IMR-90 (cell line): ENCODE results near the gene PCYT2. TPM values are rescaled to one million over a fixed set of nuclear protein-coding genes. Genes with fewer than 3 reads are reported as not detected.

ENCODE experiments used
- ATAC-seq: fragments of 200-7000 bp; cut with Tn5 transposase; 2 replicates; pipeline ENCODE4 v1.9.1; 2020; ENCODE audit warnings: low read depth, mild to moderate bottlenecking, moderate library complexity
- BruUV-seq: library from RNA; stranded (reverse); fragments of 400-500 nt; replicated peaks from 2 replicates; lab custom pipeline; 2021; lab: Mats Ljungman, UMichigan
- CTCF ChIA-PET: fragments of 300-600 bp; formaldehyde crosslinking; extraction: SDS; loops from one replicate; lab custom pipeline; 2021; ENCODE audit warnings: antibody characterized with exemption; lab: Yijun Ruan, JAX
- POLR2A ChIA-PET: fragments of 300-600 bp; sonication (Branson Sonifier 250); formaldehyde crosslinking; loops from one replicate; lab custom pipeline; 2022; ENCODE audit warnings: antibody characterized with exemption; ENCODE audit not compliant: unreplicated experiment; lab: Charles Lee
- DNase-seq: peaks from one replicate; pipeline ENCODE4 v3.0.0; 2013
- H2AFZ ChIP-seq: replicated peaks from 2 replicates; pipeline ENCODE3; 2013; ENCODE audit warnings: low read length, mild to moderate bottlenecking; ENCODE audit not compliant: poor library complexity
- H2AK5ac ChIP-seq: 2 replicates; pipeline ENCODE4 v1.6.1; 2013; ENCODE audit warnings: low read depth, low read length, inconsistent platforms
- H2AK9ac ChIP-seq: replicated peaks from 2 replicates; pipeline ENCODE3; 2013; ENCODE audit warnings: mild to moderate bottlenecking, low read depth, low read length, moderate library complexity; ENCODE audit not compliant: poor library complexity
- H2BK120ac ChIP-seq: 2 replicates; pipeline ENCODE4 v1.6.1; 2013; ENCODE audit warnings: low read depth, low read length, inconsistent platforms
- H2BK15ac ChIP-seq: 3 replicates; pipeline ENCODE4 v1.6.1; 2013; ENCODE audit warnings: low read depth, low read length, inconsistent platforms
- H2BK20ac ChIP-seq: 2 replicates; pipeline ENCODE4 v1.6.1; 2013; ENCODE audit warnings: low read depth, mild to moderate bottlenecking, inconsistent platforms, low read length, moderate library complexity
- H2BK5ac ChIP-seq: 2 replicates; pipeline ENCODE4 v1.6.1; 2013; ENCODE audit warnings: mild to moderate bottlenecking, low read depth, low read length, inconsistent platforms; ENCODE audit not compliant: poor library complexity, severe bottlenecking
- H3K14ac ChIP-seq: replicated peaks from 2 replicates; pipeline ENCODE4 v1.6.1; 2013; ENCODE audit warnings: low read depth, low read length, inconsistent platforms
- H3K18ac ChIP-seq: 2 replicates; pipeline ENCODE4 v1.6.1; 2013; ENCODE audit warnings: low read depth, low read length, control low read depth
- H3K23ac ChIP-seq: 2 replicates; pipeline ENCODE4 v1.6.1; 2013; ENCODE audit warnings: low read depth, low read length, inconsistent platforms
- H3K27ac ChIP-seq: 2 replicates; pipeline ENCODE4 v1.5.1; 2013; ENCODE audit warnings: mild to moderate bottlenecking, control low read depth, low read length; ENCODE audit not compliant: insufficient read depth
- H3K27me3 ChIP-seq: 2 replicates; pipeline ENCODE4 v1.6.1; 2013; ENCODE audit warnings: low read length; ENCODE audit not compliant: control insufficient read depth, insufficient read depth
- H3K36me3 ChIP-seq: 2 replicates; pipeline ENCODE4 v1.6.1; 2013; ENCODE audit warnings: low read length, mixed read lengths; ENCODE audit not compliant: control insufficient read depth, insufficient read depth
- H3K4ac ChIP-seq: 2 replicates; pipeline ENCODE4 v1.6.1; 2013; ENCODE audit warnings: low read depth, low read length, inconsistent platforms
- H3K4me1 ChIP-seq: 2 replicates; pipeline ENCODE4 v1.6.1; 2013; ENCODE audit warnings: low read length, mixed read lengths; ENCODE audit not compliant: control insufficient read depth, insufficient read depth
- H3K4me2 ChIP-seq: 2 replicates; pipeline ENCODE4 v1.6.1; 2013; ENCODE audit warnings: low read depth, mild to moderate bottlenecking, control low read depth, low read length, moderate library complexity
- H3K4me3 ChIP-seq: 2 replicates; pipeline ENCODE4 v1.5.1; 2013; ENCODE audit warnings: low read depth, mild to moderate bottlenecking, control low read depth, low read length, moderate library complexity; ENCODE audit not compliant: insufficient read depth
- H3K56ac ChIP-seq: 2 replicates; pipeline ENCODE4 v1.6.1; 2013; ENCODE audit warnings: low read length, inconsistent platforms; ENCODE audit not compliant: insufficient read depth; ENCODE audit errors: extremely low read depth
- H3K79me1 ChIP-seq, 2 experiments: 2 replicates each; pipeline ENCODE4 v1.6.1; 2013; ENCODE audit warnings: low read length in 2 of 2, inconsistent platforms in 1 of 2, low read depth in 1 of 2
- H3K9ac ChIP-seq: 2 replicates; pipeline ENCODE4 v1.6.1; 2013; ENCODE audit warnings: low read depth, low read length, control low read depth
- H3K9me1 ChIP-seq: 2 replicates; pipeline ENCODE4 v1.6.1; 2013; ENCODE audit warnings: low read length, inconsistent platforms; ENCODE audit not compliant: insufficient read depth
- H3K9me3 ChIP-seq: 2 replicates; pipeline ENCODE4 v1.6.1; 2013; ENCODE audit warnings: low read length; ENCODE audit not compliant: control insufficient read depth, insufficient read depth
- H4K20me1 ChIP-seq: 2 replicates; pipeline ENCODE4 v1.6.1; 2013; ENCODE audit warnings: low read length, inconsistent platforms; ENCODE audit not compliant: insufficient read depth
- H4K5ac ChIP-seq: 2 replicates; pipeline ENCODE4 v1.6.1; 2013; ENCODE audit warnings: mild to moderate bottlenecking, low read depth, low read length, control low read depth
- H4K8ac ChIP-seq, 2 experiments: 2 replicates each; pipeline ENCODE4 v1.6.1; 2013; ENCODE audit warnings: low read depth in 2 of 2, low read length in 2 of 2, control low read depth in 1 of 2, inconsistent platforms in 1 of 2
- H4K91ac ChIP-seq: 2 replicates; pipeline ENCODE4 v1.6.1; 2013; ENCODE audit warnings: low read depth, low read length, inconsistent platforms; ENCODE audit not compliant: insufficient read depth
- CEBPB ChIP-seq: IDR thresholded peaks from 2 replicates; pipeline ENCODE4 v1.6.1; 2012; ENCODE audit warnings: low read depth, low read length, improper control_type of control experiment
- CTCF ChIP-seq: conservative IDR thresholded peaks from 2 replicates; pipeline ENCODE4 v1.5.1; 2012; ENCODE audit warnings: mild to moderate bottlenecking, low read depth, low read length, improper control_type of control experiment
- ELK1 ChIP-seq: fragments of 150-350 bp; IDR thresholded peaks from 2 replicates; pipeline ENCODE4 v1.6.1; 2016; ENCODE audit warnings: low read depth, mild to moderate bottlenecking, low read length, moderate library complexity, borderline replicate concordance
- FOS ChIP-seq: fragments of 150-350 bp; IDR thresholded peaks from 2 replicates; pipeline ENCODE4 v1.6.1; 2016; ENCODE audit warnings: low read depth, low read length
- MAZ ChIP-seq: IDR thresholded peaks from 2 replicates; pipeline ENCODE4 v1.6.1; 2012; ENCODE audit warnings: low read depth, mild to moderate bottlenecking, low read length, improper control_type of control experiment, moderate library complexity, borderline replicate concordance
- NFE2L2 ChIP-seq: fragments of 150-350 bp; IDR thresholded peaks from 2 replicates; pipeline ENCODE4 v1.6.1; 2016; ENCODE audit warnings: low read depth, mild to moderate bottlenecking, low read length
- POLR2A ChIP-seq: IDR thresholded peaks from 2 replicates; pipeline ENCODE4 v1.6.1; 2012; ENCODE audit warnings: mild to moderate bottlenecking, low read depth, low read length
- RAD21 ChIP-seq: IDR thresholded peaks from 2 replicates; pipeline ENCODE4 v1.6.1; 2012; ENCODE audit warnings: low read length, improper control_type of control experiment
- SMC3 ChIP-seq: fragments of 150-350 bp; IDR thresholded peaks from 2 replicates; pipeline ENCODE4 v1.6.1; 2016; ENCODE audit warnings: low read depth, mild to moderate bottlenecking, antibody characterized with exemption, low read length, moderate library complexity
- USF2 ChIP-seq: fragments of 150-350 bp; IDR thresholded peaks from 2 replicates; pipeline ENCODE4 v1.6.1; 2017; ENCODE audit warnings: mild to moderate bottlenecking, antibody characterized with exemption, low read length, low read depth
- WGBS, 2 experiments: methylation state at CpG; one replicate each; pipeline versions ENCODE4 v1.1.5 to v1.1.7; 2013; ENCODE audit warnings: missing lambda C conversion rate in 2 of 2; ENCODE audit not compliant: insufficient read length in 1 of 2; ENCODE audit errors: extremely low coverage in 2 of 2; 5-methylcytosine and 5-hydroxymethylcytosine counted together
- dilution Hi-C: fragments of 300-500 bp; cut with HindIII; formaldehyde crosslinking; loops from one replicate; pipeline ENCODE4 v1.14.3; 2018; ENCODE audit warnings: low sequenced_read_pairs; ENCODE audit not compliant: unreplicated experiment
- in situ Hi-C: fragments of 300-500 bp; cut with MboI; formaldehyde crosslinking; loops from 3 replicates; pipeline ENCODE4 v1.14.3; 2019; ENCODE audit warnings: low sequenced_read_pairs, inconsistent platforms, mixed read lengths
- intact Hi-C: fragments of 100-400 bp; cut with micrococcal nuclease; formaldehyde crosslinking; loops from 2 replicates; pipeline ENCODE4 v1.10.0; 2022
- polyA plus RNA-seq, 3 experiments: library from polyadenylated mRNA; depleted of rRNA; stranded (reverse); fragments of >200 nt; gene quantifications; 2 replicates each; pipeline ENCODE4 v1.2.3, GENCODE V29; 2012; ENCODE audit warnings: low replicate concordance in 1 of 3
- total RNA-seq: library from RNA; depleted of rRNA; stranded (reverse); fragments of >200 nt; gene quantifications from 2 replicates; pipeline ENCODE4 v1.2.3, GENCODE V29; 2012

Gene PCYT2
- total and polyA plus RNA-seq, 2 of the 4 experiments (the other 2 are of a cell fraction): 37.3 to 38.5 TPM

- TF ChIP-seq CTCF: peak; percentile 99
Observed at GRCh38 chr17:81959362-81960129, 48.3 kb upstream of the PCYT2 start (continued).

GRCh38 chr17:81958633-81959342 is 47.6 kb upstream of the PCYT2 start:
- POLR2A ChIA-PET: no interaction called here
- in situ Hi-C loops: no loop called here
- intact Hi-C loops: loop anchor here (1.0 kb wide), 1 partner anchor 63 kb away; no protein-coding TSS in a partner anchor
- TF ChIP-seq CEBPB: no peak
- TF ChIP-seq USF2: no peak
- TF ChIP-seq FOS: no peak
- no peak for TF ChIP-seq MAZ
- no peak for TF ChIP-seq ELK1
- no peak for TF ChIP-seq RAD21
- TF ChIP-seq NFE2L2: no peak
- TF ChIP-seq POLR2A: no peak
- no peak for TF ChIP-seq SMC3

More at GRCh38 chr17:81958633-81959342, 47.6 kb upstream of the PCYT2 start:
- Histone ChIP-seq H3K4me2 (no peak overlapping the region), H3K9ac (no peak overlapping the region), H4K91ac (no peak overlapping the region), H3K9me3 (no peaks in the 10 kb centered on the region), H4K5ac (no peak overlapping the region), H2BK15ac (no peak overlapping the region), H2BK120ac (no peak overlapping the region), H3K36me3 (no peaks in the 10 kb centered on the region), H3K4me3 (no peak overlapping the region), H2AK5ac (no peak overlapping the region), H3K18ac (no peak overlapping the region), H4K20me1 (no peaks in the 10 kb centered on the region), H3K9me1 (no peaks in the 10 kb centered on the region), H3K27me3 (peaks cover 49% of the 10 kb centered on the region), H3K4ac (no peak overlapping the region), H3K23ac (no peak overlapping the region), H2BK20ac (no peak overlapping the region), H2AK9ac (no peak overlapping the region), H3K27ac (no peak overlapping the region), H2AFZ (peak overlapping the region; percentile 92), H2BK5ac (no peak overlapping the region), H4K8ac (no peak overlapping the region), H3K14ac (no peak overlapping the region), H3K56ac (no peak overlapping the region), H3K4me1 (no peaks in the 10 kb centered on the region), H3K79me1 (no peaks in the 10 kb centered on the region)
- ATAC-seq: no peak
- dilution Hi-C loops: no loop called here
- 70% methylated on average over 3 of the region's 15 CpGs; no CpG with 5 or more reads in 1 of the 2 experiments for WGBS, 2 experiments
- no peak for DNase-seq
- CTCF ChIA-PET: interaction anchor here (0.5 to 1.3 kb wide), 15 partner anchors 10 to 536 kb away, joined by 3 to 17 read pairs (median 3); partner anchors contain the start of genes CENPX, DCXR, LRRC45 and MYADML2
- BruUV-seq: no TSS peak
